ENCODE measurements around the gene MIB1.

DNA sequence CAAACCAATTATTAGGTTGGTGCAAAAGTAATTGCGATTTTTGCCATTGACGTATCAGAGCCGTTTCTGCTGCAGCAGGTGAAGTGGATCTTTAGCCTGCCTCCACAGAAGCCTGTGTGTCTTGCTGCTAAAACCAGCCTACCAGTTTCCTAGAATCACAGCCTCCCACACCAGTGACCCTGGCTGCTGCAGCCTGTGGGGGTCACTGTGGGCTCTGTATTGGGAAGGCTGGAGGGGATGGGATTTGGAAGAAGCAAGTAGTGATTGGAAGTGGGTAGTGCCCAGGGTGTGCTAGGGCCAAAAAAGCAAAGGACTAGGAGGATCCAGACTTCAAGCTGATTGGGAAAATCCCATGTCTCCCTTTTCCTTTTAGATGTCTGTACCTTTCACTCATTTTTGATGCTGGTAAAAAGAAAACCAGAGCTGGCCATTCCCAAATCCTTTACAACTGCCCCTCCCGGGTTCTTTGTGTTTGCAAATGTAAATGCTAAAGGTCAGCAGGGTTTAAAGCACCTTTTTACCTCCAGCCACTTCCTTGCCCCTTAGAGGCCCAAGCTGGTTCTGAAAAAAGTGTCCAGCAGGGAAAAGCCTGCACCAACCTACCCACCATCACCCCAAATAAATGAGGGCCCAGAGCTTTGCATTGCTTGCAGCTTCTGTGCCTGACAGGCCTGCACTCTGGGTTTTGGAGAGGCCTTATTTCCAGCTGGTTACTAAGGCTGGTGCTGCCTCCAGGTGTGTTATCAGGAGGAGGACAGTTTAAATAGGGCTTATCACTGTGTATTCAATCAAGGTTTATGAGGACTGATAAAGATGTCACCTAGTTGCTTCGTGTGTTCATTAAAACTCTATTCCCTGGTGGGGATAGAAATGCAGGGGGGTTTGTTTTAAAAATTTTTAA lies 172.0 kb downstream of the MIB1 start:
- TF ChIP-seq, protein P1, sequence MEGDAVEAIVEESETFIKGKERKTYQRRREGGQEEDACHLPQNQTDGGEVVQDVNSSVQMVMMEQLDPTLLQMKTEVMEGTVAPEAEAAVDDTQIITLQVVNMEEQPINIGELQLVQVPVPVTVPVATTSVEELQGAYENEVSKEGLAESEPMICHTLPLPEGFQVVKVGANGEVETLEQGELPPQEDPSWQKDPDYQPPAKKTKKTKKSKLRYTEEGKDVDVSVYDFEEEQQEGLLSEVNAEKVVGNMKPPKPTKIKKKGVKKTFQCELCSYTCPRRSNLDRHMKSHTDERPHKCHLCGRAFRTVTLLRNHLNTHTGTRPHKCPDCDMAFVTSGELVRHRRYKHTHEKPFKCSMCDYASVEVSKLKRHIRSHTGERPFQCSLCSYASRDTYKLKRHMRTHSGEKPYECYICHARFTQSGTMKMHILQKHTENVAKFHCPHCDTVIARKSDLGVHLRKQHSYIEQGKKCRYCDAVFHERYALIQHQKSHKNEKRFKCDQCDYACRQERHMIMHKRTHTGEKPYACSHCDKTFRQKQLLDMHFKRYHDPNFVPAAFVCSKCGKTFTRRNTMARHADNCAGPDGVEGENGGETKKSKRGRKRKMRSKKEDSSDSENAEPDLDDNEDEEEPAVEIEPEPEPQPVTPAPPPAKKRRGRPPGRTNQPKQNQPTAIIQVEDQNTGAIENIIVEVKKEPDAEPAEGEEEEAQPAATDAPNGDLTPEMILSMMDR (IDR thresholded peaks at IDR 0.05), result no peak
- TF ChIP-seq POLR2A (IDR thresholded peaks at IDR 0.05), result no peak
